Measurements from ENCODE around the gene SBK2. TPM values are rescaled to one million over a fixed set of nuclear protein-coding genes. Genes with fewer than 3 reads are reported as not detected.

SBK2 gene
- total and polyA plus RNA-seq, 7 donors = 0.14 to 13.4 (median 1.1) TPM

DNA sequence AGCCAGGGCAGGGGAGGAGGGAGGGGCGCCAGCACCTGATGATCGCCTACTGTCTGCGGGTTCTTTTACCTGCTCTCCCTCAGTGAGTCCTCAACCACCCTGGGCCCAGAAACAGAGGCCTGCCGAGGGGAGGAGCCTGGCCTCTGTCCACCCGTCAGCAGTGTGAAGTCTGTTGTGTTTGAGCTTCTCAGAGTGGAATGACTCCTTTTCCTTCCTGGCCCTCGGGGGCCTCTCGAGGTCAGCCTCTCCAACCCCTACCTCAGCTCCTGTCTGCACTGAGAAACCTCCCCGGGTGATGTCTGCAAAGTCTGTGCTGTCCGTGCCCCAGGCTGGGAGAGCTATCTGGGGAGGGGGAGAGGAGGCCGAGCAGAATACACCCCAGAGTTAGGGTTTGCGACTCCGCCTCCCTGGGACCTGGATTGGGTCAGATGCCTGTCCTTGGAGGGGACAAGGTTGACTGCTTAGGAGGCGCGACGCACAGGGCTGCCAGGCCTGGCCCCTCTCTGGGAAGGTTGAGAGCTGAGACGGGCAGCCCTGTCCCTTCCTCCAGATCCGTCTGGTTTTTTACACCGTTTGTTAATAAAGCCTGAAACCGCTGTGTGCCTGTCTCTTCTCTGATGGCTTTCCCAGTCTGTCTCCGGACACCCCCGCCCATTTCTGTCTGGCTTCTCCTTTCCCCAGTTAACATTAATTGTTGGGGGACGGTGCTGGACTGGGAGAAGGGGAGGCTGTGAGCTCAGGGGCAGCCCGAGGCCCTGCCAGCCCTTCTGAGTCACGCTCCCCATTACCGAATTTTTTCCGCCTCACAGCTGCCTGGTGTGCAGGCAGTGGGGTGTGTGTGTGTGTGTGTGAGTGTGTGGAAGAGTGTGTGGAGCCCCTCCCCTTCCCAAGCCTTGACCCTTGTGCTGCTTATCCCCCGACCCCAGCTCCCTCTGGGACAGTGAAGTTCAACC lies 49.7 kb downstream of the SBK2 start:
- Histone ChIP-seq H3K27ac (peak overlapping the region; percentile 73), H3K4me3 (peak overlapping the region; percentile 25), H3K4me1 (peaks cover 9% of the 10 kb centered on the region), H3K36me3 (ENCODE audit: insufficient read depth in 1 of 2, low read depth in 1 of 2) (peaks cover 0 to 9% of the 10 kb centered on the region in 2 donors), H3K27me3 (ENCODE audit: insufficient read depth in 3 of 3, low read length in 2 of 3) (peaks cover 0 to 11% (median 5%) of the 10 kb centered on the region in 3 donors), H3K9me3 (no peaks in the 10 kb centered on the region)
- 47 to 49% (median 47%) methylated on average over 25 to 27 of the region's 27 CpGs for WGBS, 3 donors
- TF ChIP-seq, protein P1, sequence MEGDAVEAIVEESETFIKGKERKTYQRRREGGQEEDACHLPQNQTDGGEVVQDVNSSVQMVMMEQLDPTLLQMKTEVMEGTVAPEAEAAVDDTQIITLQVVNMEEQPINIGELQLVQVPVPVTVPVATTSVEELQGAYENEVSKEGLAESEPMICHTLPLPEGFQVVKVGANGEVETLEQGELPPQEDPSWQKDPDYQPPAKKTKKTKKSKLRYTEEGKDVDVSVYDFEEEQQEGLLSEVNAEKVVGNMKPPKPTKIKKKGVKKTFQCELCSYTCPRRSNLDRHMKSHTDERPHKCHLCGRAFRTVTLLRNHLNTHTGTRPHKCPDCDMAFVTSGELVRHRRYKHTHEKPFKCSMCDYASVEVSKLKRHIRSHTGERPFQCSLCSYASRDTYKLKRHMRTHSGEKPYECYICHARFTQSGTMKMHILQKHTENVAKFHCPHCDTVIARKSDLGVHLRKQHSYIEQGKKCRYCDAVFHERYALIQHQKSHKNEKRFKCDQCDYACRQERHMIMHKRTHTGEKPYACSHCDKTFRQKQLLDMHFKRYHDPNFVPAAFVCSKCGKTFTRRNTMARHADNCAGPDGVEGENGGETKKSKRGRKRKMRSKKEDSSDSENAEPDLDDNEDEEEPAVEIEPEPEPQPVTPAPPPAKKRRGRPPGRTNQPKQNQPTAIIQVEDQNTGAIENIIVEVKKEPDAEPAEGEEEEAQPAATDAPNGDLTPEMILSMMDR (IDR thresholded peaks at IDR 0.05) = no peak
- ATAC-seq = peak; percentile 34 to 47 (median 42)
- peak; percentile 79 to 85 for DNase-seq
- intact Hi-C loops (cut with DNase I) = no loop called here

DNA sequence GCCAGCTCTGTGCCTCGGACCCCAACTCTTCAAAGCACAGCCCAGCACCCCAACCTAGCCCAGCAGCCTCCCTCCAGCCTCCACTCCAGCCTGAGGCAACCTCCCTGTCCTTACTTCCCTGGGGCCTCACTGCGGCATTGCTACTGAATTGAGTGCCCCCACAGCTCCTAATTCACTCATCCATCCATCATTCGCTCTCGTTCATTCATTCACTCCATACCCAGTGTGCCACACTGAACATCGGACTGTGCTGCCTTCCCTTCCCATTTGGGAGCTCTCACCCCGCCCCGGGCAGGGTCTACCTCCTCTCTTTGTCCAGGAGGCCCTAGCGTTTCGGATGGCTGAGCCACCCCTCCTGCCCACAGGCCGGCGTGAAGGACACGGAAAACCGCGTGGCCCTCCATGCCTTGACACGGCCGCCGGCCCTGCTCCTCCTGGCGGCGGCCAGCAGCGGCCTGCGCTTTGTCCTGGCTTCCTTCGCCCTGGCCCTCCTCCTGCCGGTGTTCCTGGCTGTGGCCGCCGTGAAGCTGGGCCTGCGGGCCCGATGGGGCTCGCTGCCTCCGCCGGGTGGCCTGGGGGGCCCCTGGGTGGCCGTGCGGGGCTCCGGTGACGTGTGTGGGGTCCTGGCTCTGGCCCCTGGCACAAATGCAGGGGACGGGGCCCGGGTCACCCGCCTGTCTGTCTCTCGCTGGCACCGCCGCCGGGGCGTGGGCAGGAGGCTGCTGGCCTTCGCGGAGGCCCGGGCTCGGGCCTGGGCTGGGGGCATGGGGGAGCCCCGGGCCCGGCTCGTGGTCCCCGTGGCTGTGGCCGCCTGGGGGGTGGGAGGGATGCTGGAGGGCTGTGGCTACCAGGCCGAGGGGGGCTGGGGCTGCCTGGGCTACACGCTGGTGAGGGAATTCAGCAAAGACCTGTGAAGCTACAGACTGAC lies 50.6 kb downstream of the SBK2 start:
- peak in 1 of 2 donors; percentile 65 for DNase-seq
- intact Hi-C loops (cut with DNase I) = no loop called here
- Histone ChIP-seq H3K27me3 (ENCODE audit: insufficient read depth in 3 of 3, low read length in 2 of 3) (peaks cover 0 to 11% (median 5%) of the 10 kb centered on the region in 3 donors), H3K27ac (peak overlapping the region; percentile 73), H3K4me1 (peaks cover 9% of the 10 kb centered on the region), H3K9me3 (no peaks in the 10 kb centered on the region), H3K4me3 (peak overlapping the region; percentile 47), H3K36me3 (ENCODE audit: insufficient read depth in 1 of 2, low read depth in 1 of 2) (peaks cover 0 to 17% of the 10 kb centered on the region in 2 donors)
- WGBS, 3 donors = 29 to 61% (median 38%) methylated on average over 51 to 53 of the region's 53 CpGs
- TF ChIP-seq, protein P1 (IDR thresholded peaks at IDR 0.05) = peak; percentile 28
- ATAC-seq = peak; percentile 3 to 54 (median 31)

DNA sequence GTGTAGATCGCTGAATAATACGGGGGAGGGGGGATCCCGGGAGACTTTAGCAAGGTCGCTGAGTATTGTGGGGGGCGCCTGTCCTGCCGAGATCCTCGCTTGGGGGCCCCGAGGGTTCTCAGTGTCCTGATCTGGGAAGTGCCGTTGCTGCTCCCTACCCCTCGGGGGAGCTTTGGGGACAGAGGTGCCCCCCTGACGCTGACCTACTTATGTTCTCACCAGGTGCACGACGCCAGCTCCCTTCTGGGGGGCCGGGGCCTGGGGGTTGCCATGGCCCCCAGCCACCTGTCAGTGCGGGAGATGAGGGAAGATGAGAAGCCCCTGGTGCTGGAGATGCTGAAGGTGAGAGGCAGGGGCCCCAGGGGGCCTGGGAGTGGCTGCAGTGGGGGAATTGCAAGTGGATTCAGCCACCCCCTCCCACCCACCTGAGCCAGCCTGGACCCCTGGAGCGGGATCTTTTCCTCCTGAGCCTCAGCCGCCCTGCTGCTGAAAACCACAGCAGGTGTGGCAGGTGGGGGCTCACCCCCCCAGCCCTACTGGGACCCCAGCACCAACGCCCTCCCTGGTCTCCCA lies 51.4 kb downstream of the SBK2 start:
- Histone ChIP-seq H3K27me3 (ENCODE audit: insufficient read depth in 3 of 3, low read length in 2 of 3) (peaks cover 0 to 9% (median 5%) of the 10 kb centered on the region in 3 donors), H3K4me1 (peaks cover 9% of the 10 kb centered on the region), H3K36me3 (ENCODE audit: insufficient read depth in 1 of 2, low read depth in 1 of 2) (peaks cover 0 to 18% of the 10 kb centered on the region in 2 donors), H3K9me3 (no peaks in the 10 kb centered on the region), H3K4me3 (peak overlapping the region; percentile 69), H3K27ac (peak overlapping the region; percentile 69)
- intact Hi-C loops (cut with DNase I) = no loop called here
- WGBS, 3 donors = 21 to 27% (median 23%) methylated on average over 17 to 18 of the region's 18 CpGs
- TF ChIP-seq, protein P1 (IDR thresholded peaks at IDR 0.05) = no peak
- DNase-seq = peak in 1 of 2 donors; percentile 53
- ATAC-seq = peak in 1 of 4 donors; percentile 1
